Epithelial cell of esophagus (primary cell): ENCODE results near the gene GALNS.

Source experiments
- DNase-seq: peaks from one replicate; pipeline ENCODE4 v3.0.0; 2010; ENCODE audit warnings: low read depth
- H3K4me3 ChIP-seq: 2 replicates; pipeline ENCODE4 v1.5.1; 2011; ENCODE audit warnings: mild to moderate bottlenecking, low read length, control low read depth
- TF ChIP-seq, protein P1 (sequence below): IDR thresholded peaks from 2 replicates; pipeline ENCODE4 v1.5.1; 2011; ENCODE audit warnings: low read depth, mild to moderate bottlenecking, low read length, control low read depth, inconsistent platforms; ENCODE audit not compliant: insufficient read depth; ENCODE audit errors: missing control alignments

GALNS gene

DNA sequence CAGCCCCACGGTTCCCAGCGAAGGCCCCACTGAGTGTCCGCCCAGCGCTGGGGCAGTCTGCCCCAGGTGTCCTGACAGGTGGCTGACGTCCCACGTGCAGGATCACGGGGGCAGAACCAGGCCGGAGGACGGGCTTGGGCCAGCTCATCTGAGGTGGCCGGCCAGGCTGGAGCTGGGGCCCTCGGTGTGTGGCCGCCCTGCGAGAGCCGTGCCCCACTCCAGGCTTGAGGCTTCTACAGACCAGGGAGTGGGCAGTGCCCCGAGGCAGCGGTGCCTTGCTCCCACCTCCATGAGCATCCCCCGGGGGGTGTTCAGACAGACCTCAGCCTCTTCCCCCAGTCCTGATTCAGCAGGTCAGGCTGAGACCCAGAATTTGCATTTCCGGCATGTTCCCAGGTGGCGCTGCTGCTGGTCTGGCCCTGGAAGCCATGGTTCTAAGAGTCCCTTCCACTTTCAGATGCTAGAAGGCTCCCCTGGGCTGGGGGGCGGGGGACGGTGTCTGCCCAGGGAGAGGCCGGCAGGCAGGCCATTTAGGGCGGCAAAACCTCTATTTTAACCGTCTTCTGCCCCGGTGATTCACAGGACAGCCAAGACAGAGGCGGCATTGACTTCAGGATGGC, 45.1 kb upstream of the GALNS start:
- no peak for DNase-seq
- TF ChIP-seq, protein P1, sequence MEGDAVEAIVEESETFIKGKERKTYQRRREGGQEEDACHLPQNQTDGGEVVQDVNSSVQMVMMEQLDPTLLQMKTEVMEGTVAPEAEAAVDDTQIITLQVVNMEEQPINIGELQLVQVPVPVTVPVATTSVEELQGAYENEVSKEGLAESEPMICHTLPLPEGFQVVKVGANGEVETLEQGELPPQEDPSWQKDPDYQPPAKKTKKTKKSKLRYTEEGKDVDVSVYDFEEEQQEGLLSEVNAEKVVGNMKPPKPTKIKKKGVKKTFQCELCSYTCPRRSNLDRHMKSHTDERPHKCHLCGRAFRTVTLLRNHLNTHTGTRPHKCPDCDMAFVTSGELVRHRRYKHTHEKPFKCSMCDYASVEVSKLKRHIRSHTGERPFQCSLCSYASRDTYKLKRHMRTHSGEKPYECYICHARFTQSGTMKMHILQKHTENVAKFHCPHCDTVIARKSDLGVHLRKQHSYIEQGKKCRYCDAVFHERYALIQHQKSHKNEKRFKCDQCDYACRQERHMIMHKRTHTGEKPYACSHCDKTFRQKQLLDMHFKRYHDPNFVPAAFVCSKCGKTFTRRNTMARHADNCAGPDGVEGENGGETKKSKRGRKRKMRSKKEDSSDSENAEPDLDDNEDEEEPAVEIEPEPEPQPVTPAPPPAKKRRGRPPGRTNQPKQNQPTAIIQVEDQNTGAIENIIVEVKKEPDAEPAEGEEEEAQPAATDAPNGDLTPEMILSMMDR, result no peak
- no peak overlapping the region for H3K4me3 ChIP-seq

DNA sequence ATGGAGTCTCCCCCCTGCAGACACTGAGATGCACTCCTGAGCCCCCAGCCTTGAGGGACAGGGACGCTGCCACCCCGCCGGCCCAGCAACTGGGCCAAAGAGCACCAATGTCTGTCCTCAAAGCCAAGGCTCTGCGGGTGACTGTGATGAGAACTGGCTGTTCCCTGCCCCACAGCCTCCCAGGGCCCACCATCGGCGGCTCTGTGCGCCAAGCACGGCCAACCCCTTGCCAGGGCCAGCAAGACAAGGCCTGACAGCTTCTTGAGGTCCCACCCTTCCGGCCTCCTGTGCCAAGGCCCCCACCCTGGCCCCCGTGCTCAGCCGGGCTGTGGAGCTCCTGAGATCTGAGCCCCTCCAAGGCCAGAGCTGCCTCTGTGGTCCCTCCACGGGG, 43.9 kb upstream of the GALNS start:
- H3K4me3 ChIP-seq, result no peak overlapping the region
- TF ChIP-seq, protein P1, result no peak
- no peak for DNase-seq

DNA sequence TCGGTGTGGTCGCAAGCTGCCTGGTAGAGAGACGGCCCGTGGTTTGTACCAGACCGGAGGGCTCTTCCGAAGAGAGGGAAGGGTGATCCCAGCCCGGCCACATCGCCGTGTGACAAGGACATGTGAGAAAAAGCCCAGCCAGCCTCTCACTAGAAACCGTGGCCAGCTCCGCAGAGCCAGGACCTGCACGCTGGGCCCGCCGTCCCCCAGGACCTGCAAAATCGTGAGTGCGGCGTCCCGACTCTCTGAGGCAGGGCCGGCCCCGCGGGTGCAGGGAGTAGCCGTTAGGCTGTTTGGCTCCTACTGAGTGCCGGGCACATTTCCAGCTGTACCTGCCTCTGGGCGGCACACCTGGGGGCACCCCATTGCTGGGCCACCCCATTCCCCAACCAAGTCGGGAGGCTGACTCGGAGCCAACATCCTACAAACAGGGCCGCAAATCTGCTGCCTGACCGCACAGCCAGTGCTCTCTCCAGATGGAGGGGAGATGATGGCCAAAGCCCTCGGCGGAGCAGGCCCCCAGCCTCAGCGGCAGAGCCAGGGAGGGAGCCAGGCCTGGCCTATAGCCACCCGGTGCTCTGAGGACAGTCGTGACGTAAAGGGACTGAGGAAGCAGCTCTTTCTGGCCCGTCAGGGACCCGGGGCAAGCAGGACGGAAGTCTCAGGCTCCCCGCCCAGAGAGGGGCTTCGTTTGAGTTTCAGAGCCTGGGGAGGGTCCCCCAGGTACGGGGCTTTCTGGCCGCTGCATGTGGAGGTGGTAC, 43.3 kb upstream of the GALNS start:
- H3K4me3 ChIP-seq, result no peak overlapping the region
- TF ChIP-seq, protein P1, result no peak
- DNase-seq, result no peak

DNA sequence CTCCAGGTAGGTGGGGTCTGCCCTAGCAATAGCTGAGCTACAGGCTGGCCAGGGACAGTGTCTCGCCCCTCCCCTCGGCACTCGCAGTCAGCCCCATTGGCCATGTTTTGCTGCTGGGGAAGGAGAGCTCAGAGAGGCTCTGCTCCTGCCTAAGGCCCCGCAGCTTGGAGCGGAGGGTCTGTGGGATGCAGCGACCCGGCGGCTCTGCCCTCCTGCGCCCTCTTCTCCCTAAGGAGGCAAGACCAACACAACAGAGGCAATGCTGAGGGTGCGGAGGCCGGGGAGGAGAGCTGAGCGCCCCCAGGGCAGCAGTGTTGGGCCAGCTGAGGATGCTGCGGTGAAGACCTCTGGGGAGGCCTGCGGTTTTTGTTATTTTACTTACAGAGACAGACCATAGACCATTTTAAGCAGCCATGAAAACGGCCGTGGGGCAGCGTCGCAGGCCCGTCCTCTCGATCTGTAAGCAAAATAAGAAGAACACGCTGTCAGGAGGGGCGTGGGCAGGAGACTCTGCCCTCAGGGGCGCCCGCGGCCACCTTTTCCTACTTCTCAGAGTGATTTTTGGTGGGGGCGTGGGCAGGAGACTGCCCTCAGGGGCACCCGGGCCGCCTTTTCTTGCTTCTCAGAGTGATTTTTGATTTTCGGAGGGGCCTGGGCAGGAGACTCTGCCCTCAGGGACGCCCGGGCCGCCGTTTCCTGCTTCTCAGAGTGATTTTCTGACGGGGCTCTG, 41.1 kb upstream of the GALNS start:
- TF ChIP-seq, protein P1, result no peak
- no peak overlapping the region for H3K4me3 ChIP-seq
- DNase-seq, result no peak

DNA sequence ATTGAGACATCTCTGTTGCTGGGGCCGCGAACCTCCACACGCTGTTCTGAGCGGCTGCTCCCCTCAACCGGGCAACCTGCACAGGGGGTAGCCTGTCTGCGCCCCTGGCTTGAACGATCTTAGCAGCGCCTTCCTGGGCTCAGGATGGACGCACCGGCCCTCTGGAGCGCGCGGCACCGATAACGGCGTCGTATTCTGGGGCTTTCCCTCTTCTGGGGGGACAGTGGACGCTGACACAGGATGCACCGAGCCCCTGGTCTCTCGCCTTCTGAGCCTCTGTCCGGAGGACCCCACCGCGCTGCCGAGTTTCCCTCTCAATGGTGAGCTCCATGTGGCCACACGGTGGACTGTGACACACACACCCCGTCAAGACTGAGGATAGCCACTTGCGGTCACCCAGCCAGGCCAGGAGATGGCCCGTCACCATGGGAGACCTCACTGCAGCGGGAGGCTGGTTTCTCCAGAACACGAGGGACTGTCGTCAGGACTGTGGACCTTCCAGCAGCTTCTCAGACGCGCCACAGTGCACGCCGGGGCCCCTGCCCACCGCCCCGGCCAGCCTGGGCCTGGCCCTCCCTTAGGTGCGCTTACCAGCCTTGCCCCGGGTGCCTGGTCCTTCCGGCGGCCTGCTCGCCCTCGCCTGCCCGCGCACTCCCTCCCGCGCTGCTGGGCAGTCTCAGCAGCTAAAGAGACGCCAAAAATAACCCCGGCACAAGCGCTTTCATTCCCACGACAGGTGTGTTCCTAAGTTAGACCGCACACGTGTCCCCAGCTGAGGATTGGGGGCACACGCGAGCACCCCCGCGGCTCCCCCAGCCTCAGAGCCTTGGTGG, 39.7 kb upstream of the GALNS start:
- TF ChIP-seq, protein P1, result no peak
- no peak for DNase-seq
- no peak overlapping the region for H3K4me3 ChIP-seq

DNA sequence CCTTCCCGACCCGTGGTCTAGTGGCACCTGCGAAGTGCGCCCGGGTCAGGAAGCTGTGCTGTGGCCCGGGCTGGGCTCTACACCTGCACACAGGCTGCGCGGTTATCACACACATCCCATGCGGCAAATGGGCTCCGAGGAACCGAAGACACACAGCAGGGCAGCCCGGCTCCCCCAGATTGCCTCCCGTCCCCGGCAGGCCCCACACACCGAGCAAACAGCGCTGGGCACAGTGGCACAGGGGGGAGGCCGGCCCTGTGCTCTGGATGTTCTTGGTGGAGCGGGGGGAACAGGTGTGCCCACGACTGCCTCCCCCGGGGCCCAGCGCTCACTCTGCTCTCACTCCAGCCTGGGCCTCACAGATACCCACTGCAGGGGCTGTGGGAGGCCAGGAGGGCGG, 38.6 kb upstream of the GALNS start:
- DNase-seq, result no peak
- H3K4me3 ChIP-seq, result no peak overlapping the region
- TF ChIP-seq, protein P1, result no peak
